Measurements from ENCODE around the gene EEF1AKMT3.
A peak's percentile ranks its signal among the peaks of the same experiment; 100 is the strongest.

The EEF1AKMT3 gene

DNA sequence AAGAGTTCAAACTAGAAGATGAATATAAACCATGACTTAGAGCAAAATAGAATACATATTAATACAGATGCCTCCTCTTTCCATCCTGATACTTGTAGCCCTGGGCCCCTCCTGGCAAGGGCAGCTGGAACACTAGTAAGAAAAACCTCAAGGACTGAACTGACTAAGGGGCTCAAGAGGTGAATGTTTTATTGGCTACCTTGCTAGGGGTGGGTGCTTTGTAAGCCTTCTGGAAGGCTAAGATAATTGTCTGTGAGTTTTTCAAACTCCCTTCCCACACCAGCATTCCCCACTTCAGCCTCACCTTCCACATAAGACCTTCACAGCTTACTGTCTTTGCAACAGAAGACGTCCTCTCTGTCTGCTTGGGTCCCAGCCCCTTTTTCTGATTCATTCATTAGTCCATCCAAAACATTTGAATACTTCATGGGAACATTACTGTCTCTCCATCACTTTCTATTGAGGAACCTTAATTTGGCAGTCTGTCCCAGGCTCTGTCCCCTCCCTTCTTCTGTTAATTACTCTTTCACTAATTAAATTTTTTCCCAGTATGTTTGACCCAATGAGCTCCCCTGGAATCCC, 18.6 kb upstream of the EEF1AKMT3 start:
- H3K27ac ChIP-seq, result peak overlapping the region; percentile 83
- no peak overlapping the region for H3K4me2 ChIP-seq (ENCODE audit: low read length)
- H3K9me3 ChIP-seq (ENCODE audit: control insufficient read depth, low read length), result no peaks in the 10 kb centered on the region
- TF ChIP-seq, protein P1, sequence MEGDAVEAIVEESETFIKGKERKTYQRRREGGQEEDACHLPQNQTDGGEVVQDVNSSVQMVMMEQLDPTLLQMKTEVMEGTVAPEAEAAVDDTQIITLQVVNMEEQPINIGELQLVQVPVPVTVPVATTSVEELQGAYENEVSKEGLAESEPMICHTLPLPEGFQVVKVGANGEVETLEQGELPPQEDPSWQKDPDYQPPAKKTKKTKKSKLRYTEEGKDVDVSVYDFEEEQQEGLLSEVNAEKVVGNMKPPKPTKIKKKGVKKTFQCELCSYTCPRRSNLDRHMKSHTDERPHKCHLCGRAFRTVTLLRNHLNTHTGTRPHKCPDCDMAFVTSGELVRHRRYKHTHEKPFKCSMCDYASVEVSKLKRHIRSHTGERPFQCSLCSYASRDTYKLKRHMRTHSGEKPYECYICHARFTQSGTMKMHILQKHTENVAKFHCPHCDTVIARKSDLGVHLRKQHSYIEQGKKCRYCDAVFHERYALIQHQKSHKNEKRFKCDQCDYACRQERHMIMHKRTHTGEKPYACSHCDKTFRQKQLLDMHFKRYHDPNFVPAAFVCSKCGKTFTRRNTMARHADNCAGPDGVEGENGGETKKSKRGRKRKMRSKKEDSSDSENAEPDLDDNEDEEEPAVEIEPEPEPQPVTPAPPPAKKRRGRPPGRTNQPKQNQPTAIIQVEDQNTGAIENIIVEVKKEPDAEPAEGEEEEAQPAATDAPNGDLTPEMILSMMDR (IDR thresholded peaks at IDR 0.05), result no peak
- H3K36me3 ChIP-seq (ENCODE audit: control insufficient read depth, insufficient read depth, low read length), result no peaks in the 10 kb centered on the region
- peaks cover 5% of the 10 kb centered on the region for H3K79me2 ChIP-seq
- no peak overlapping the region for H3K9ac ChIP-seq
- H3K4me1 ChIP-seq, result peaks cover 9% of the 10 kb centered on the region
- H2AFZ ChIP-seq, result peak overlapping the region; percentile 78
- H3K27me3 ChIP-seq (ENCODE audit: control insufficient read depth, insufficient read depth, low read length), result no peaks in the 10 kb centered on the region
- H3K4me3 ChIP-seq (ENCODE audit: low read depth, low read length), result no peak overlapping the region

DNA sequence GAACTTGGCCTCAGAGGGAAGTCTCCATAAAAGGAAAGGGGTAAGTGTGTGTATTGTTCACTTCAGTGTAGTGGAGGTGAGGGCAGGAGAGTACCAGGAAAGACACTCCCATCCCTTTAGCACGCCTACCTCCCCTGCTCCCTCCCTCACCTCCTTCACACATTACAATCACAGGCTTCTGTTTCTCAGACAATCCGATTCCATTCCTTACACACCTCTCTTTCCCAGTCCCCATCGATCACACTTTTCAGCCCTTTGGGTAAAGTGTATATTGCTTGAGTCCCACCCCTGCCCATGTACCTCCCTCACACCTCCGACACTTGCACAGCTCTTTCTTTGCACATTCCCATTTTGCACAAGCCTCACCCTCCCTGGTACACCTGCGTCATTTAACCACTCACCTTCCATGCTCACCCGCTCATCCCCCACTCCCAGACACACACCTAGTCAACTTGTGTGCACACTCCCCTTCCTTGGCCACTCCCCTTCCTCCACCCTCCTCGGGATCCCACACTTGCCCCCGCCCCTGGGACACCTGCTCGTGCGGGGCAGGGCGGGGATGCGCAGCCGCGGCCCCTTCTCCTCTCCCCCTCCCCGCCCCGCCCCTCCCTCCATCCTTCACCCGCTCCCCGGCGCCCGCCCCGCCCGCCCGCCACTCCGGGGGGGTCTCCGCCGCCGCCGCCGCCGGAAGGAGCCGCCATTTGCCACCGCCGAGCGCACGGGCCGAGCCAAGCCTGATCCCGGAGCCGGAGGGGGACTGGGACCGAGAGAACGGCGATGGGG, 17.8 kb upstream of the EEF1AKMT3 start, which contains the start of gene MARCHF9:
TSS of gene MARCHF9 (plus strand) at position 693 of the 783 bp plus-strand sequence. CDS start 426 bp downstream, outside the sequence.
- Histone ChIP-seq H3K27me3 (ENCODE audit: control insufficient read depth, insufficient read depth, low read length) (no peaks in the 10 kb centered on the region), H3K79me2 (peaks cover 5% of the 10 kb centered on the region), H3K36me3 (ENCODE audit: control insufficient read depth, insufficient read depth, low read length) (no peaks in the 10 kb centered on the region), H3K4me3 (ENCODE audit: low read depth, low read length) (peak within 1 kb of the TSS; percentile 59), H3K4me2 (ENCODE audit: low read length) (peak within 1 kb of the TSS; percentile 83), H3K9me3 (ENCODE audit: control insufficient read depth, low read length) (no peaks in the 10 kb centered on the region), H3K4me1 (peaks cover 9% of the 10 kb centered on the region), H3K9ac (peak within 1 kb of the TSS; percentile 43), H3K27ac (peak within 1 kb of the TSS; percentile 83), H2AFZ (peak within 1 kb of the TSS; percentile 78)
- TF ChIP-seq, protein P1 (IDR thresholded peaks at IDR 0.05), result no peak

DNA sequence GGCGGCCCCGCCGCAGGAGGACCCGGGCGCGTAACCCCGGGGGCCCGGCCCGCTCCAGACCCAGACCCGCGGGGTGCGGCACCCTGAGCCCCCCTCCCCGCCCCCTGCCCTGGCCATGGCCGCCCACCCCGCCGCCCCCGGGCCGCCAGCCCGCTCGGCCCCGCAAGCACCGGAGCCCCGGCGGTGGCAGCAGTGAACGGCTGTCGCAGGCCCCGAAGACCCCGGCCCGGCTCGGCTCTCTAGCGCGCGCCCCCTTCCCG, 17.3 kb upstream of the EEF1AKMT3 start:
- Histone ChIP-seq H3K4me2 (ENCODE audit: low read length) (peak overlapping the region; percentile 24), H3K9me3 (ENCODE audit: control insufficient read depth, low read length) (no peaks in the 10 kb centered on the region), H2AFZ (peak overlapping the region; percentile 36), H3K4me1 (peaks cover 9% of the 10 kb centered on the region), H3K79me2 (peaks cover 5% of the 10 kb centered on the region), H3K36me3 (ENCODE audit: control insufficient read depth, insufficient read depth, low read length) (no peaks in the 10 kb centered on the region), H3K27me3 (ENCODE audit: control insufficient read depth, insufficient read depth, low read length) (no peaks in the 10 kb centered on the region), H3K9ac (no peak overlapping the region), H3K27ac (no peak overlapping the region), H3K4me3 (ENCODE audit: low read depth, low read length) (peak overlapping the region; percentile 33)
- TF ChIP-seq, protein P1 (IDR thresholded peaks at IDR 0.05), result no peak

DNA sequence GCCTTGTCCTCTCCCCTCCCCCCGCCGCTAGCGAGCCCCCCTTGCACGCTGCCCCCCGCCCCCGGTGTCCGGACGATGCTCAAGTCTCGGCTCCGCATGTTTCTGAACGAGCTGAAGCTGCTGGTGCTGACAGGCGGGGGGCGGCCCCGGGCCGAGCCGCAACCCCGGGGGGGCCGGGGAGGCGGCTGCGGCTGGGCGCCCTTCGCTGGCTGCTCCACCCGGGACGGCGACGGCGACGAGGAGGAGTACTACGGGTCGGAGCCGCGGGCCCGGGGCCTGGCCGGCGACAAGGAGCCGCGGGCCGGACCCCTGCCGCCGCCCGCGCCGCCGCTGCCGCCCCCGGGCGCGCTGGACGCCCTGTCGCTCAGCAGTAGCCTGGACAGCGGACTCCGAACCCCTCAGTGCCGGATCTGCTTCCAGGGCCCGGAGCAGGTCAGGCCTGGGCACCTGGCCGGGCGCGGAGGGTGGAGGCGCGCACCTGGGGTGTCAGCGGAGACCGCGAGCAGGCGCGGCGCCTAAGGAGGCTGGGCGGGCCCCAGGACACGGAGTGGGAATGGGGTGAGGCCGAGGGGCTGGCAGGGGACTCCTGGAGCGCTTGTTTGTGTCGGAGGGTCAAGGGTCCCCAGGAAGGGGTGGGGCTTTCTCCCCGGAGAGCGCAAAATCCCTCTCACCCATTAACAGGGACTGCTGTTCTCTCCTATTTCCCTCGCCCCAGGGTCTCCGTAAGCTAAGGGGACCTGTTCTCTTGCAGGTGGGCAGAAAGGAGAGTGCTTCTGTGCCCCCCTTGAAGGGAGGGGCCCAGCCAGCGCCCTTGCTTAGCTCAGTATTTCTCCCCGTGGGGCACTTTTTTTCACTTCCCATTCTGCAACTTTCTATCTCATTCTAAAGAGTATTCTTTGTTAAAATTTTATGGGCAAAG, 16.7 kb upstream of the EEF1AKMT3 start:
- Histone ChIP-seq H3K9me3 (ENCODE audit: control insufficient read depth, low read length) (no peaks in the 10 kb centered on the region), H3K27me3 (ENCODE audit: control insufficient read depth, insufficient read depth, low read length) (no peaks in the 10 kb centered on the region), H2AFZ (peak overlapping the region; percentile 43), H3K4me2 (ENCODE audit: low read length) (peak overlapping the region; percentile 77), H3K4me3 (ENCODE audit: low read depth, low read length) (peak overlapping the region; percentile 59), H3K27ac (no peak overlapping the region), H3K4me1 (peaks cover 9% of the 10 kb centered on the region), H3K9ac (no peak overlapping the region), H3K36me3 (ENCODE audit: control insufficient read depth, insufficient read depth, low read length) (no peaks in the 10 kb centered on the region), H3K79me2 (peaks cover 5% of the 10 kb centered on the region)
- TF ChIP-seq, protein P1 (IDR thresholded peaks at IDR 0.05), result no peak

Measured in parathyroid adenoma (tissue), 2 donors.